Cardiac muscle cell (in vitro differentiated cells and primary cell): ENCODE data around the gene PGPEP1. TPM values are rescaled to one million over a fixed set of nuclear protein-coding genes. Genes with fewer than 3 reads are reported as not detected.

Experiments
- DNase-seq, 2 donors: peaks; one replicate each; pipeline versions ENCODE4 v3.0.0 to v3.0.0-alpha.2; 2010 to 2017; ENCODE audit warnings: low read depth in 1 of 2, low spot score in 1 of 2
- H3K27ac ChIP-seq: fragments of 200-600 bp; sonication (generic); 2 replicates; pipeline ENCODE4 v1.5.1; 2016
- H3K27me3 ChIP-seq: fragments of 200-600 bp; sonication (generic); 2 replicates; pipeline ENCODE4 v1.6.0; 2016; ENCODE audit warnings: control low read depth
- H3K36me3 ChIP-seq: fragments of 200-600 bp; sonication (generic); 2 replicates; pipeline ENCODE4 v1.5.1; 2016; ENCODE audit warnings: control low read depth
- H3K4me1 ChIP-seq: fragments of 200-600 bp; sonication (generic); 2 replicates; pipeline ENCODE4 v1.8.1; 2017; ENCODE audit warnings: low read depth, mild to moderate bottlenecking, mixed run types
- H3K4me3 ChIP-seq: fragments of 200-600 bp; sonication (generic); 2 replicates; pipeline ENCODE4 v1.5.1; 2016; ENCODE audit warnings: mild to moderate bottlenecking
- H3K9me3 ChIP-seq: fragments of 200-600 bp; sonication (generic); 2 replicates; pipeline ENCODE4 v1.5.1; 2017; ENCODE audit warnings: low read depth, mild to moderate bottlenecking, control low read depth
- CTCF ChIP-seq: IDR thresholded peaks from 2 replicates; pipeline ENCODE4 v1.5.1; 2012; ENCODE audit warnings: low read depth, mild to moderate bottlenecking, low read length
- polyA plus RNA-seq: library from polyadenylated mRNA; unstranded; fragments of >200 nt; fragmentation: Nextera tagmentation; extraction: Ambion mirVana; gene quantifications from 2 replicates; pipeline ENCODE4 v1.2.1, GENCODE V29; 2016
- total RNA-seq: library from RNA; depleted of rRNA; stranded (reverse); fragments of >200 nt; gene quantifications from 2 replicates; pipeline ENCODE4 v1.2.3, GENCODE V29; 2016

The PGPEP1 gene
- total and polyA plus RNA-seq, 2 experiments from 2014 or later = 12.9 to 19.6 TPM

- Histone ChIP-seq H3K4me3 (peak within 1 kb of the TSS; percentile 43), H3K27me3 (no peaks in the 10 kb centered on the region), H3K36me3 (no peaks in the 10 kb centered on the region), H3K4me1 (peaks cover 15% of the 10 kb centered on the region), H3K9me3 (no peaks in the 10 kb centered on the region), H3K27ac (peak within 1 kb of the TSS; percentile 45)
- DNase-seq = peak; percentile 83 to 90
- no peak for TF ChIP-seq CTCF
These were observed 78.8 kb downstream of the PGPEP1 start, which contains the start of gene SSBP4 for GRCh38 chr19:18419195-18419698. SSBP4 (plus strand) TSS chr19:18419398; CDS start chr19:18419649, 251 bp downstream.

Other genes starting within 250 kb of the PGPEP1 start
- gene MAST3, start 242.8 kb upstream of the PGPEP1 start, total RNA-seq = 6.6 and 8.1 TPM in 2 replicates
- 5.5 and 8.4 TPM in 2 replicates for gene MAST3, start 242.8 kb upstream of the PGPEP1 start, polyA plus RNA-seq
- 64.7 and 72.0 TPM in 2 replicates for gene PIK3R2, start 187.4 kb upstream of the PGPEP1 start, total RNA-seq
- 48.5 and 53.8 TPM in 2 replicates for gene PIK3R2, start 187.4 kb upstream of the PGPEP1 start, polyA plus RNA-seq
- 0.98 and 1.4 TPM in 2 replicates for gene IFI30, start 166.8 kb upstream of the PGPEP1 start, total RNA-seq
- 1.0 TPM in 1 of 2 replicates, not detected in the other for gene IFI30, start 166.8 kb upstream of the PGPEP1 start, polyA plus RNA-seq
- 38.2 and 74.5 TPM in 2 replicates for gene MPV17L2, start 147.4 kb upstream of the PGPEP1 start, total RNA-seq
- gene MPV17L2, start 147.4 kb upstream of the PGPEP1 start, polyA plus RNA-seq = 25.5 and 51.7 TPM in 2 replicates
- gene RAB3A, start 136.6 kb upstream of the PGPEP1 start, total RNA-seq = 11.3 and 13.0 TPM in 2 replicates
- 12.5 and 15.3 TPM in 2 replicates for gene RAB3A, start 136.6 kb upstream of the PGPEP1 start, polyA plus RNA-seq
- 0.67 and 8.3 TPM in 2 replicates for gene PDE4C, start 114.2 kb upstream of the PGPEP1 start, total RNA-seq
- 1.1 TPM in 2 replicates for gene PDE4C, start 114.2 kb upstream of the PGPEP1 start, polyA plus RNA-seq
- gene IQCN, start 66.1 kb upstream of the PGPEP1 start, total RNA-seq = 2.3 and 3.2 TPM in 2 replicates
- 0.38 and 0.72 TPM in 2 replicates for gene IQCN, start 66.1 kb upstream of the PGPEP1 start, polyA plus RNA-seq
- 430 and 496 TPM in 2 replicates for gene JUND, start 59.0 kb upstream of the PGPEP1 start, total RNA-seq
- gene JUND, start 59.0 kb upstream of the PGPEP1 start, polyA plus RNA-seq = 262 and 265 TPM in 2 replicates
- 446 and 493 TPM in 2 replicates for gene LSM4, start 17.5 kb upstream of the PGPEP1 start, total RNA-seq
- 418 and 422 TPM in 2 replicates for gene LSM4, start 17.5 kb upstream of the PGPEP1 start, polyA plus RNA-seq
- gene GDF15, start 45.6 kb downstream of the PGPEP1 start, total RNA-seq = 2.9 and 10.0 TPM in 2 replicates
- gene GDF15, start 45.6 kb downstream of the PGPEP1 start, polyA plus RNA-seq = 2.4 and 8.2 TPM in 2 replicates
- 0.04 TPM in 1 of 2 replicates, not detected in the other for gene LRRC25, start 57.0 kb downstream of the PGPEP1 start, total RNA-seq
- gene LRRC25, start 57.0 kb downstream of the PGPEP1 start, polyA plus RNA-seq = not detected in 2 replicates
- 154 and 180 TPM in 2 replicates for gene SSBP4, start 78.8 kb downstream of the PGPEP1 start, total RNA-seq
- gene SSBP4, start 78.8 kb downstream of the PGPEP1 start, polyA plus RNA-seq = 151 and 175 TPM in 2 replicates
- gene ISYNA1, start 97.5 kb downstream of the PGPEP1 start, total RNA-seq = 218 and 298 TPM in 2 replicates
- 370 and 442 TPM in 2 replicates for gene ISYNA1, start 97.5 kb downstream of the PGPEP1 start, polyA plus RNA-seq
- 19.4 and 20.7 TPM in 2 replicates for gene ELL, start 181.5 kb downstream of the PGPEP1 start, total RNA-seq
- gene ELL, start 181.5 kb downstream of the PGPEP1 start, polyA plus RNA-seq = 14.8 and 18.2 TPM in 2 replicates
- gene FKBP8, start 203.0 kb downstream of the PGPEP1 start, total RNA-seq = 514 and 568 TPM in 2 replicates
- 398 and 473 TPM in 2 replicates for gene FKBP8, start 203.0 kb downstream of the PGPEP1 start, polyA plus RNA-seq
- gene KXD1, start 217.3 kb downstream of the PGPEP1 start, total RNA-seq = 137 and 160 TPM in 2 replicates
- gene KXD1, start 217.3 kb downstream of the PGPEP1 start, polyA plus RNA-seq = 111 and 127 TPM in 2 replicates
- gene UBA52, start 231.3 kb downstream of the PGPEP1 start, total RNA-seq = 387 and 390 TPM in 2 replicates
- 415 and 457 TPM in 2 replicates for gene UBA52, start 231.3 kb downstream of the PGPEP1 start, polyA plus RNA-seq
- gene REX1BD, start 248.2 kb downstream of the PGPEP1 start, total RNA-seq = 130 and 133 TPM in 2 replicates
- gene REX1BD, start 248.2 kb downstream of the PGPEP1 start, polyA plus RNA-seq = 141 and 179 TPM in 2 replicates